ENCODE measurements around the gene MATN1. TPM values are rescaled to one million over a fixed set of nuclear protein-coding genes. Genes with fewer than 3 reads are reported as not detected.

The MATN1 gene
- total RNA-seq, 1 experiment from 2014 or later = not detected

DNA sequence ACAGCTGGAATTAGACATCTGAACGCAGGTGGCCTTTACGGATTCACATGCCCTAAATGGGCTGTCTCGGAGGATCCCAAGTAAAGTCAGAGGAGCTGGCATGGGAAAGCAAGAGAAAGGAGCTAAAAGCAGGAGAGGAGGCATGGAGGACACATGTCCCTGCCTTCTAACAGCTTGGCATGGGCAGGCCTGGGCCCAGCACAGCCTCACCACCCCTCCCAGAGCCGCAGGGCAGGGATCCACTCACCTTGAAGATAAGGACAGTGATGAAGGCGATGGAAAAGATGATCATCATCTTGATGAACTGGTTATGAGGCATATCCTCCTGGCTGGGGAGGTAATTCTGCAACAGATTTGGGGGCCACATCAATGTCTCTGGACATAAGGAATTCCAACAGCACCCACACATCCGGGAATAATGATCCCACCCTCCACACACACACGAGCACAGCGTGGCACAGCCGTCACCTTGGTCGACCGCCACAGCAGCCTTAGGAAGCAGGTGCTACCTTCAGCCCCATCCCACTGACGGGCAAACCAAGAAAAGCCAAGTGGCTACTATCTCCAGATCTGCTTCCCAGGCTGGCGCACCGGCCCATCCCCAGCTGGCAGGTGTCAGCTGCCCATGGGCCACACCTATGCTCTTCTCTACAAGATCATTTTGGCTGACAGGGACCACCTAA is 14.1 kb upstream of the MATN1 start:
- in situ Hi-C loops (cut with HindIII; ENCODE audit: low pct_unique_long_range_greater_than_20kb, low sequenced_read_pairs) = no loop called here
- no peak for DNase-seq (ENCODE audit: low read depth)

DNA sequence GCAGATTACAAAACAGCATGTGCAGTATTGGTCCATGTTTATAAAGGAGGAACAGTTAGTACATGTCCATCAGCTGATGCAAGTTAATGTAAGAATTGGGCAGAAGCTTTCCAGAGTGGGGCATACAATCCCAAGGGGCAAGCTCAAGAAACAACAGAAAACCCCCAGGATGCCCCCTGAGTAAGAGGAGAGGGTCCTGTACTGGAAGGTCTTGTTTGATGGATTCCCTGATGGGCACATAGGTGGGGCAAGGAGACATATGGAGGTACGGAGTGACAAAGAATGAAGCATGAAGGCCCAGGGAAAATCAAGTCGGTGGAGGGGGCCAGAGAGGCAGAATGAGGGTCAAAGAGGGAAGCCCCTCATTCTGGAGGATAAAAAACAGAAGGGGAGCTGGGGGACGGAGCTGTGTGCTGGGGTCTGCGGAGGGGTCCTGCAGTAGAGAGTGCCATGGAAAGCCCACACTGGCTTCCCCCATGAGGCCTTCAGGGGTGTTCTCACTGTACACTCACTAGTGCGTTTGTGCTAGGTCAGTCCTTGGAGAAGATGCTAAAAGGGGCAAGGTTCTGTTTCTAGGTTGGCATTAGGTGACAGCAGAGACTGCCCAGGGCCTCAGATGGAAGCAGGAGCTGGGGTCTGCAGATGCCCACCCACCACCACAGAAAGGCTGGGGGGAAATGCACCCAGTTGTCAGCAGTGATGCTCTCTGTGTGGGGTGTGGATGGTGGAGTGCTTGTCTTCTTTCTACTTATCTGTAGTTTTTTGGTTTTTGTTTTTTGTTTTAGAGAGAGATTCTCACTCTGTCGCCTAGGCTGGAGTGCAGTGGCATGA is 12.5 kb upstream of the MATN1 start:
- no peak for DNase-seq (ENCODE audit: low read depth)
- in situ Hi-C loops (cut with HindIII; ENCODE audit: low pct_unique_long_range_greater_than_20kb, low sequenced_read_pairs) = no loop called here

DNA sequence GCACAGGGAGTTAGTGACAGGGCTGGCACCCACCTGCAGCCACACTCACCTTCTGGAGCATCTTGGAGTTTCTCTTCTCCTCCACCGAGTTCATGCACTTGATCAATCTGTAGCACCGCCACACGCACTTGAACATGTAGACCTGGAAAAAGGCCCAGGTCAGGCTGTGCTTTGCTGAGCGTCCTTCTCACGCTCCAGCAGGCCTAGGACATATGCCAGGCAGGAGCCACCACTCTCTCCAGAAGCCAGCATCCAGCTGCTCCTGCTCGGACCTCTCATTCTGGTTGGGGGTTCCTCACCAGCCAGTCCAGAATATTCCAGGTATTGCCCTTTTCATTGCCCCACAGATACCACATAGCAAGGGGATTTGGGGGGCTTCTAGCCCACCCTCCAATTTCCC is 11.7 kb upstream of the MATN1 start:
- in situ Hi-C loops (cut with HindIII; ENCODE audit: low pct_unique_long_range_greater_than_20kb, low sequenced_read_pairs) = no loop called here
- no peak for DNase-seq (ENCODE audit: low read depth)

DNA sequence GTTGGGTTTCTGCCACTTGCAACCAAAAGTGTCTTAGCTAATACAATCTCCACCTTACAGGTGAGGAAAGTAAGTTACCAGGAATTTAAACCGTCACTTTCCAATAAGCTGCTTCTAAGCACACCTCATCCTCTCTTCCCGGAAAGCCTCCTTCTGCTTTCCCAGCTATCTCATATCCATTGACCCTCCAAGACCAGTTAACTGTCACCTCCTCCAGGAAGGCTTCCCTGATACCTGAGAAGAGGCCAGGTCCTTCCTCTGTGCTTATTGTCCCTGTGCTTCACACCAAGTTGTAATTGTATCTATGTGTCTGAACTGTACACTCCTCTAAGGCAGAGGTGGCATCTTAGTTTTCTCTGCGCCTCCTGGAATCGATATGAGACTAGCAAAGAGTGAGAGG is 11.2 kb upstream of the MATN1 start:
- DNase-seq (ENCODE audit: low read depth) = no peak
- in situ Hi-C loops (cut with HindIII; ENCODE audit: low pct_unique_long_range_greater_than_20kb, low sequenced_read_pairs) = no loop called here

DNA sequence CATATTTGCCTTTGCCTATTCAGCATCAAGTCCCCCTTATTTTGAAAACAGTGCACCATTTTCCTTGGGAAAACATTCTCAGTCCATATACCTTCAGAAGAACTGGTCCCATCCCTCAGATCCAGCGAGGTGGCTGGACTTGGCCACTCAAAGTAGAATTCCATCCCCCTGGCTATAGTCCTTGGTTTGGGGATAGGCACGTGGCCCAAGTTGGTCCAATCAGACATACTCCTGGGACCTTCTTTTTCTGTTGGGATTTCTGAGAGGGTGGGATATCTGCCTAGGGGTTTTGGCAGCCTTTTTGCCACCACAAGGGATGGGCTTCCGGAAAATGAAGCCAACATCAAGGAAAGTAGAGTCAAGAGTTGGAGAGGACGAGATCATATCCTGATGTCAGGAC is 10.7 kb upstream of the MATN1 start:
- in situ Hi-C loops (cut with HindIII; ENCODE audit: low pct_unique_long_range_greater_than_20kb, low sequenced_read_pairs) = no loop called here
- DNase-seq (ENCODE audit: low read depth) = no peak

DNA sequence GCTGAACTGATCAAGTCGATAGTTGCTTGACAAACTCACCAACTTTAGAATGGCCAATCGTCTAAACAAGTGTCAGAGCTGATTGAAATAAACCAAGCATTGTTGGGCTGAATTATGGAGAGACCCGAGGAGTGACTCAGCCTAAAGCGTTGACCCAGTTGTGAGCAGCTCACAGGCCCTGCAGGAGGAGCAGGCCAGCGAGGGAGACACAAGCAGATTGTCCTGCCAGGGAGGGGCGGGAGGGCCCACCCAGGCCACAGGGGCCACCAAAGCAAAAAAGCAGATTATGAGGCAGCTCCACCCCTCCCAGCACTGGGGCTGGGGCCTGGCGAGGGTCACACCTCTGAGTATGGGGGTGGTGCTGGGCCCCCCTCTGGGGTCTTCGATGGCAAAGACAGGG is 10.1 kb upstream of the MATN1 start:
- DNase-seq (ENCODE audit: low read depth) = no peak
- in situ Hi-C loops (cut with HindIII; ENCODE audit: low pct_unique_long_range_greater_than_20kb, low sequenced_read_pairs) = no loop called here

DNA sequence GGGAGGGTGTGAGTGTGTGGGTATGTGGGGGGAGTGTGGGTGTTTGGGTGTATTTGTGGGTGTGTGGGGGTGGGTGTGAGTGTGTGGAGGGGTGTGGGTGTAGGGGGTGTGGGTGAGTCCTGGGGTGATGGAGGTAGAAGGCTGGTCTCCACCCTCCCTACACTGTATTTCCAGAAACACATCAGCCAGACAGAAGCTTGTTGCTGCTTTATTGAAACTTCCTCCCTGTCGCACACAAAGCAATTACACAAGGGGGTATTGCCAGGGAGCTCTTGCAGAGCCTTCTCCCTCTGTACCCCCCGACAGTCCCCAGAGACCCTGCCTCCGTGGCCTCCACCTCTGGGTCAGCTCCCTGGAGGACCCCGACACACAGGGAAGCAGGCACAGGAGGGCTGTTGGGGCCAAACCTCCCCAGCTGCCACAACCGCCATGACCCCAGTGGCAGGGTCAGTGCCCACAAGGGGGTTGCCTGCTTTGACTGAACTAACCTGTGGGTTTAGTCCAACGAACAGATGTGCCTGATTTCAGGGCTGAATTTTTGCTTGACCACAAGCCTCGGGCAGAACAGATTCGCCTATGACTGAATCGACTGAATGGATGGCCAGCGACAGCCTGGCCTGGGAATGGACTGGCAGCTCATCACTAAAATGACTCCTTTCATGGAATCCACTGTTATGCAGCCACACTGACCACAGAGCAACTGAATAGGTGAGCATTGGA is 9.1 kb upstream of the MATN1 start:
- in situ Hi-C loops (cut with HindIII; ENCODE audit: low pct_unique_long_range_greater_than_20kb, low sequenced_read_pairs) = no loop called here
- DNase-seq (ENCODE audit: low read depth) = no peak

DNA sequence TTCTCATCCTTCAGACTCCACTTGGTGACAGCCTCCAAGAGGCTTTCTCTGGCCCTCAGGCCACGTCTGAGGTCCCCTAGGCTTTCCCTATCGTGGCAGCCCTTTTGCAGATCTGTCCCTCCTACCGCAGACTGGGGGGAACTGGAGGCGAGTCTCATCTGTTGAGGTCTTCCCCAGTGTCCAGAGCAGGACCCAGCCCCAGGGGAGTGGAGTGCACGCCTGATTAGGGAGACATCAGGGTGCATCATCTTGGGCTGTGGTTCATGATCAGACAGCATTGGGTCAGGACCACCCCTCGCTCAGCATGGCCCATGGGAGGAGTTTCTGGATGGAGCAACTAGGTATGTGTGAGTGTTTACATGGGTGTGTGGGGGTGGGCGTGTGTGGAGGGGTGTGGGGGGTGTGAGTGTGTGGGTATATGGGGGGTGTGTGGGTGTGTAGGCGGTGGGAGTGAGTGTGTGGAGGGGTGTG is 8.5 kb upstream of the MATN1 start:
- in situ Hi-C loops (cut with HindIII; ENCODE audit: low pct_unique_long_range_greater_than_20kb, low sequenced_read_pairs) = no loop called here
- no peak for DNase-seq (ENCODE audit: low read depth)

DNA sequence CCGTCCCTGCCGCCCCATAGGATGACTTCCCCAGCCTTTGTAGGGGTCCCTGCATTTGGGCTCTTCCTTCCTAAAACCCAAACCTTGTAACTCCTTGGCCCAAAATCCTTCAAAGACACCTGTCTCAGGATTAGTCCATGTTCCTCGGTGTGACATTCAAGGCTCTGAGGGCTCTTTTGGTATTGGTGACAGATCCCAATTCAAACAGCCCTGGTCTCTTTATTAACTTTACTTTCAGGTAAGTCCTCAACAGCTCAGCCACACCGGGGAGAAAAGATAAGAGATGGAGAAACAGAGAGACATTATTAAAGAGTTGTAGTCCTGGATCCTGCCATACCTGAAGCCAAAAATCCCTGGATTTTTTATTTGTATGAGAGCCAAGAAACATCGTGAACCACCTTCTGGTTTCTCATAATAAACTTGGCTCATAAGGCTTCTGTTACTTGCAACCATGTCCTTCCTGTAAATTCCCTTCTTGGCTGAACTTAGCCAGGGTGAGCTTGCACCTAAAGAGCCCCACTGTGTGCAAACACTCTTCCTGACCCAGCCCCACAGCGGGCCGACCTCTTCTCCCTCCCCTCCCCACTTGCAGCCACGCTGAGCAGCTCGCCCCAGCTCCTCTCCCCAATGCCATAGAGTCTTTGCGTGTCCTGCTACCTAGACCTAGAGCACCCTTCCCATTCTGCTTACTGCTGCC is 7.9 kb upstream of the MATN1 start:
- no peak for DNase-seq (ENCODE audit: low read depth)
- in situ Hi-C loops (cut with HindIII; ENCODE audit: low pct_unique_long_range_greater_than_20kb, low sequenced_read_pairs) = no loop called here

DNA sequence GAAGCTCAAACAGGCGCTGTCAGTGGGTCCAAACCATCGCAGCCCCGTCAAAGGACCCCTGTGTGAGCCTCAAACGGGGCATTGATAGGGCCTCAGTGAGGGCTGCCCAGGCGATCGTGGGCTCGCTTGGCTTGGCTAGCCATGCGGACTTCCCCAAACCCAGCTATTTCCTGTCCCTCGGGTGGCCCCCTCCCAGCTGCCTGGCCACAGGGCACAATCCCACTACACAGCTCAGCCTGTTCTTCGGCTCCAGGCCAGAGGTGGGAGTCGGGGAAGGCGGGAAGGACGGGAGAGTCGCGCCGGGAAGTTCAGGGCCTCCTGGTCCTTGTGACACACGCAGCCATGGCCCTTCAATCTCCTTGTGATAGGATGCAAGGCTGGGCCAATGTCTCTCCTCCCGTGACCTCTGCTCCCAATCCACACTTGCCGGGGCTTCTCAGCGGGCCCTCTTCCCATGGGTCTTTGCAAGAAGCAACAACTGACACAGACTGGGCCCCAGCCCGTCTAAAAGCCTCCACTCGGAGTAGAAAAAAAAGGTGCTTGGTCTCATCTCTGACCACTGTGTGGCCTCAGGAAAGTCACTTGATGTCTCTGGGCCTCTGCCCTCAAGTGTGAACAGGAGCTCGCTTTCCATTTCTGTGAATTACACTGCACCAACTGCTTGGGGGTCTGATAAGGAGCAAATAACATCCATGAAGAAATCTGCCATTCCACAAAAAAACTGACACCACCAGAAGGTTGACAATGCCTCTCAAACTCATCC is 7.1 kb upstream of the MATN1 start:
- in situ Hi-C loops (cut with HindIII; ENCODE audit: low pct_unique_long_range_greater_than_20kb, low sequenced_read_pairs) = no loop called here
- DNase-seq (ENCODE audit: low read depth) = no peak

DNA sequence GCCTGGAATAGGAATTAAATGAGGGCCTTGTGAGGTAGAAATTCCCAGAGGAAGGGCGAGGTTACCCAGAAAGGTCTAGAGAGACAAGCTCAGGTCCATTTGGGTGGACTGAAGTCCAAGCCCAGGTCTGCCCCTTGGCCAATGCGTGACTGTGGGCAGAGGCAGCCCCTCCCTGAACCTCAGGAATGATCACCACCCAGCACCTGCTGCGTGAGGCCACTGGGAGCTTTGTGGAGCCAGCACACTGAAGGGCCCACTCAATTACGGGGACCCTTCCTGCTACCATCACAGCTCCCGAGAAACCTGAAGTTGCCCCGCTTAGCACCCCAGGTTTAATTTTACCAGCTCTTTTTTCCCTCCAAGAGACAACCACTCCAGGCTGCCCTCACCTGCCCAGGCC is 6.5 kb upstream of the MATN1 start:
- DNase-seq (ENCODE audit: low read depth) = no peak
- in situ Hi-C loops (cut with HindIII; ENCODE audit: low pct_unique_long_range_greater_than_20kb, low sequenced_read_pairs) = no loop called here

DNA sequence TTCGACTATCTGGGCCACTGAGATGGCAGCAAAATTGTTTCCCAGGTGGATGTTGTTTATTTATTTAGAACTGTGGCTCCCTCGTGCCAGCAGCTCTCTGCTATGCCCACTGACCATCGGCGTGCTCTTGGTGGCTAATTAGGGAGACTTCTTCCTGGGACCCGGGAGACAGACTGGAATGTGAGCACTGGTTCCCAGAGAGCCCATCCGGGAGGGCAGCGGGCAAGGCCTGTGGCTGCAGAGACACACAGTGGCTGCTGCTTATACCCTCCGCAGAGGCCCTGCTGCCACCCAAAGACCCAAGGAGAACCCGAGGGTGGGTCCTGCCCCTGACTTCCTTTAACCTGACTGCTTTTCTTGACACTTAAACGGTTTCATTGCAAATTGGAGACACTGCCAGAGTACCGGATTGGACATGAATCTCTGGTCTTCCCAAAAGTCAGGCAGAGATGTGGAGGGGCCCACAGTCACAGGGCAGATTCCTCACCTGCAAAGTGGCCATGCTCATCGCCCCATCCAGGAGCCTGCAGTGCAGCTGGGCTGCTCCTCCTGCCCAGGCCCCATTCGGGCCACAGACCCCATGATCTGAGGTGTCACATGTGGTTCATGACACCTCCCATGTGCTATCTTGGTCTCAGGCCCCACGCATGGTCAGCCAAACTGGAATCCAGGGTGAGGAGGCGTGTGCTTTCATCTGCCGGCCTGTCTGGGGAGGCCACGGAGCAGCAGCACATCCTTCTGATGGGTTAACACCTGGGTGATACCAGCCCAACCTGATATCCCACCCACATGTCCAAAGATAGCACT is 5.7 kb upstream of the MATN1 start:
- in situ Hi-C loops (cut with HindIII; ENCODE audit: low pct_unique_long_range_greater_than_20kb, low sequenced_read_pairs) = no loop called here
- DNase-seq (ENCODE audit: low read depth) = no peak

DNA sequence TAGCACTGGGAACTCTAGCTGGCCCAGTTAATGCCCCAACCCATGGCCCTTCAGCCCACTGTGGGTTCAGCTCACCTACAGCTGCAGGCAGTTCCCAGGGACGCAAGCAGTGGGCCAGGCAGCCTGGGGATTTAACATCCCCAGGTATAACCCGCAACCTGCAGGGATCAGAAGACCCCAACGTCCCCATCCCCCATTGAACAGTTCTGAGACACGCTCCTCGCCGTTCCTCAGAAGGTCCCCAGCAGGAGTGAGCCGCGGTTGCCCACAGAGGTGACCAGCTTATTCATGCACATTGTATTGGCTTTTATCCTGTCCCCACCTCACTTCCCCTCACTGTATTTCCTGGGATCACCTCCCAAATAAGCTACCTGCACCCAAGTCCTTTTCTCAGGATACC is 5.0 kb upstream of the MATN1 start:
- in situ Hi-C loops (cut with HindIII; ENCODE audit: low pct_unique_long_range_greater_than_20kb, low sequenced_read_pairs) = no loop called here
- no peak for DNase-seq (ENCODE audit: low read depth)

DNA sequence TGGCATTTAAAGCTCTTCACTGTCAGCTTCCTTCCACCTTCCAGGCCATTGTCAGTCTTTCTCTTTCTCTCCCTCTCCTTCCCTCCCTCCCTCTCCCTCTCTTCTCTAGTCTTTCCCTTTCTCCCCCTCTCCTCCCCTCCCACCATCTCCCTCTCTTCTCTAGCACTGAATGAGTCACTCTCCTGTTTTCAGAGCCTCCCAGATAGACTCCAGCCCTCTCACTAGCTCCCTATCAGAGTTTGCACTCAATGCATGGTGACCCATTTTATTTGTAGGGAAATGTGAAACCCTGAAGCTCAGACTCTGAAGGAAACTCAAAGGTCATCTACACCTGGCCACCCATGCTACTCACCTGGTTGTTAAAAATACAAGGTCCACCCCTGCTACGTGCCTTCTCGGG is 4.4 kb upstream of the MATN1 start:
- in situ Hi-C loops (cut with HindIII; ENCODE audit: low pct_unique_long_range_greater_than_20kb, low sequenced_read_pairs) = no loop called here
- peak; percentile 68 for DNase-seq (ENCODE audit: low read depth)

DNA sequence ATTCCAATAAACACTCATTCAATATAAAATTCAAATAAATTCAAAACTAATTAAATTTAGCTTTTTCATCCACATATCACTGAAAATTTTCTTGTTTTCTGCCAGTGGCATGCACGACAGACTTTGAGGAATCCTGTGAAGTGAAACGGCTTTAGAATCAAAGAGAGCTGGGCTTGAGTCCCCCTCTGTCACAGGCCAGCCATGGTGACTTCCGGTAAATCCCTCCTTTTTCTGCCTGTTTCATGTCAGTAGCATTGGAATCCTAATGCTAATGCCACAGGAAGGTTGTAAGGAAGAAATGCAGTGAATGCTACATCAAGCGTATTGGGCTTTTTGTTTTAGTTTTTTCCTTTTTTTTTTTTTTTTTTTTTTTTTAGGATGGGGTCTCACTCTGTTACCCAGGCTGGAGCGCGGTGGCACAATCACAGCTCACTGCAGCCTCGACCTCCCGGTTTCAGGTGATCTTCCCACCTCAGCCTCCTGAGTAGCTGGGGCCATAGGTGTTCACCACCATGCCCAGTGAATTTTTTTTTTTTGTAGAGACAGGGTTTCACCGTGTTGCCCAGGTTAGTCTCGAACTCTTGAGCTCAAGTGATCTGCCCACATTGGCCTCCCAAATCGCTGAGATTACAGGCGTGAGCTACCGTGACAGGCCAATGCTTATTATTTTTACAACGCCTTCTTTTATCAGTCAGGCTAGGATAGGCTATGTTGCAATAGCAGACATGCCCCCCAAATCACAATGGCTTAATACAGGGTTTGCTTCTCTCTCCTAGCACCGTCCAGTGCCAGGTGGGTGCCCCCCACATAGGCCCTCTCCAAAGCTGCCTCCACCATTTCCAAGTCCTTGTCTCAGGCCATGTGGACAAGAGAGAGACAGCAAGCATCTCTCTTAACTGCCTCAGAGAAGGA is 3.6 kb upstream of the MATN1 start:
- DNase-seq (ENCODE audit: low read depth) = no peak
- in situ Hi-C loops (cut with HindIII; ENCODE audit: low pct_unique_long_range_greater_than_20kb, low sequenced_read_pairs) = no loop called here

DNA sequence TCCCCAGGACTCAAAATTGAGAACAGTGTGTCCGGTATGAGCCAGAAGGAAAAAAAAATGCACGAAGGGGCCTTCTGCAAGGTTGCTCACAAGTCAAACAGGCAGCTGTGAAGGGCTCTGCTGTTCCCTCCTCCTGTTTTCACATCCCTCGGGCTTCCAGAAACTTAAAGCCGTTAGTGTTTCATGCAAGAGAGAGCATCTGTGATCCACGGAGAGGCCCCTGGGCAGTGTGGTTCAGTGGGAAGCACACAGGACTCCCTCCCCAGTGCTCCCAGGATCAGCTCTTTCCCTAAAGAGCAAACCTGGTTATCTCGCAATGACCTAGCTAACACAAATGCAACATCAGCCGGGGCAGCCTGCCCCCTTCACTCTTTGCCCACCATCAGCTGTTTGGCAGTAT is 2.9 kb upstream of the MATN1 start:
- in situ Hi-C loops (cut with HindIII; ENCODE audit: low pct_unique_long_range_greater_than_20kb, low sequenced_read_pairs) = no loop called here
- DNase-seq (ENCODE audit: low read depth) = no peak
